NCI-H1436 treated with DMSO at 0.1 percent for 48 hours (cell line): Measurements from ENCODE around the gene MTG1.
"Not testable (repeated sequence)": the region's sequence is repeated elsewhere in the genome, so short reads cannot be mapped to it uniquely, and the experiment has no call there.

Source experiments
- DNase-seq: peaks from one replicate; lab custom pipeline; 2025; lab: John Stamatoyannopoulos, UW

Gene MTG1

DNA sequence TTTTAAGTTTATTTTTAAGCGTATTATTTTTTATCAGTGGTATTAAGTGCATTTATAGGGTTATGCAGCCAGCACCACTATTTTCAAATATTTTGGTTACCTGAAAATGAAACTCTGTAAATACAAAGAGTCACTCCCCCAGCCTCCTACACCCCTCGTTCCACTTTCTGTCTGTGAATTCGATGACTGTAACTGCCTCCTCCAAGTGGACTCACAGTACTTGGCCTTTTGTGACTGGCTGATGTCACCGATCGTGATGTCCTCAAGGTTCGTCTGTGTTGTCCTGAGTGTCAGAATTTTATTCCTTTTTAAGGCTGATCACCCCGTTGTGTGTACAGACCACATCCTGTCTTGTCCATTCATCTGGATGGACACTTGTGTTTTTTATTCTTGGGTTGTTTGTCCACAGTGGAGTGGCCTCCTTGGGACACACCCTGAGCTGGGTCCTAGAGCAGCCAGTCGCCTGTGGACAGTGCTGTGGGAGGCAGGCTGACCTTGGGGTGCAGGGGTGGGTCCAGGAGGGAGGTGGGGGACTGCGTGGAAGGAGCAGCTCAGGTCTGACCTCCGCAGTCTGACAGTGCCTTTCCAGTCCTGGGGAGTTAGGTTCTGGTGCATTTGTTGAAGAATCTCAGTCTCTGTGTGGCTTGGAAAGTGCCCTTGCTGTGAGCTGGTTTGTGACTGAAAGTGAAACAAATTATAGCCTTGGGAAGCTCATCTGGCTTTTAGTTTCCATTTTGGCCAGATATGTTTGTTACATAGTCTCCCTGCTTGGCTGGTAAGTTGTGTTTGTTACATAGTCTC is 6.9 kb downstream of the MTG1 start:
- no peak for DNase-seq

DNA sequence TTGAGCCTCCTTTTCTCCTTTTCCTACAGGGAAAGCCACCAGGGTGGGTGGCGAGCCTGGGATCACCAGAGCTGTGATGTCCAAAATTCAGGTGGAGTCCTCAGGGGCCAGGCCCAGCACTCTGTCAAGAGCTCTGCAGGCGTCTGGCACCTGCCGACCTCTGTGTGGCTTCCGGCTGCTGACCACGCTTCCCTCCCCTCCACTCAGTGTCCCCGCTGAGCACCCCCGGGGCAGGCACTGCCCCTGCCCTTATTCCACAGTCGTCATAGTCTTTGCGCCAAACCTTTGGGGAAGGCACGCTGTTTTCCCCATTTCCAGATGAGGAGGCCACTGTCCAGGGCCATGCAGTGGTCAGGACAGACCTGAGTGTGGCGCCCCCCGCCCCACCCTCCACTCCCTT is 7.5 kb downstream of the MTG1 start:
- no peak for DNase-seq

DNA sequence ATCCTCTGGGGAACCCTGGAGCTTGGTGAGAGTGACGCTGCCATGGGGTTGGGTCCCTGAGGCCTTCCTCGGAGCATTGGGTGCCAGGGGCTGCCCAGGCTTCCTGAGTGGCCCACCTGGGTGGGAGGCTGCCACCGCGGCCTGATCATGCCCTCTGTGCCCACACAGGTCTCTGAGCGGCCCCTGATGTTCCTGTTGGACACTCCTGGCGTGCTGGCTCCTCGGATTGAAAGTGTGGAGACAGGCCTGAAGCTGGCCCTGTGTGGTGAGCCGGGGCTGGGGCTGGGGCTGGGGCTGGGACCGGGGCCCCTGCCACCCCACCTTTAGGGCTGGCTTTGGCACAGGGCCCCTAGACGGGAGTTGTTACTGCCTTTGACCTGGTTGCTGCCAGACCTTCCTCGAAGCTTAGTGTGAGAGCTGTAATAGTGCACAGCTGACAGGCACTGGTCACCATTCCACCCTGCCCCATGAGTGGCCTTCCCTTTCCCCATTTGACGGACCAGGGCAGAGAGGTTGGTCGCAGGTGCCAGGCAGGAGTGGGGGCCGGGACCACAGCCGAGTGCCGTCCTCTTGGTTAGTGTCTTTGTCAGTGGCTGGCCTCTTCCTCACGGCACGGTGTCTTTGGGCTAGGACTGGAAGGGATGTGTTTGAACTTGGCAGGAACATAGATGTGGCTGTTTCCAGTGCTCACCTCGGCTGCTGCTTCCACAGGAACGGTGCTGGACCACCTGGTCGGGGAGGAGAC is 8.2 kb downstream of the MTG1 start:
- no peak for DNase-seq

DNA sequence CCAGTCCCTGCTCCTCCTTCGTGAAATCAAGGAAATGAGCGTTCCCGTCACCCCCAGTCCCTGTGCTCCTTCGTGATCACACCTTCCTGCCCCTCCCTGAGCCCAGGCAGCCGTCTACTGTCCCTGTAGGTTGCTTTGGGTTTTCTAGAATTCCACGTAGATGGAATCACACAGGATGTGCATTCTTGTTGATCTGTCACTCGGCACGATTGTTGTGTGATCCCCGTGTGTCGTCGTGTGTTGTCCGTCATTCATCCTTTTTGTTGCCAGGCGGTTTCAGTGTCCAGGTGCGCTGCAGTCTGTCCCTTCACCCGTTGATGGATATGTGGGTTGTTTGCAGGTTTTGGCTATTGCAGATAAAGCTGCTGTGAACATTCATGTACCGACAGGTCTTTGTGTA is 9.4 kb downstream of the MTG1 start:
- DNase-seq = no peak

DNA sequence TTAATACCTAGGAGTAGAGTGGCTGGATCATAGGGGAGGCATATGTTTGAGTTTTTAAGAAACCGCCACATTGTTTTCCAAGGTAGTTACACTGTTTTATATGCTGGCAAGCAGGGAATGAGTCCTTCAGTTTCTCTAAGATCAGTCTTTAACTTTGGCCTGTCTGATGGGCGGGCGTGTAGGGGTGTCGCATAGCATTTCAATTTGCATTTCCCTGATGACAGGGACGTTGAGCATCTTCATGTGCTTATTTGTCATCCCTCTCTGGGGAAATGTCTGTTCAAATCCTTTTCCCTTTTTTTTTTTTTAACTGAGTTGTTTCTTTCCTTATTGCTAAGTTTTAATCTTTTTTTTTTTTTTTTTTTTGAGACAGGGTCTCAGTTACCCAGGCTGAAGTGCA is 9.8 kb downstream of the MTG1 start:
- DNase-seq = no peak

DNA sequence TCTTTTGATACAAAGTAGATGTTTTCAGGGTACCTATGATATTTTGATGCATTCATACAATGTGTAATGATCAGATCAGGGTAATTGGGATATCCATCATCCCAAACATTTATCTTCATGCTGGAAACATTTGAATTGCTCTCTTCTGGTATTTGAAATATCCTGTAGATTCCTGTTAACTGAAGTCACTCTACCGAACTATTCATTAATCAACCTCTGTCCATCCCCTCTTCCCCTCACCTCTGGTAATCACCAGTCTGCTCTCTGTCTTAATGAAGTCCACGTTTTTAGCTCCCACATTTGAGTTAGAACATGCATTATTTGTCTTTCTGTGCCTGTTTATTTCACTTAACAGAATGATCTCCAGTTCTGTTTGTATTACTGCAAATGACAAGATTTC is 11.3 kb downstream of the MTG1 start:
- no peak for DNase-seq

DNA sequence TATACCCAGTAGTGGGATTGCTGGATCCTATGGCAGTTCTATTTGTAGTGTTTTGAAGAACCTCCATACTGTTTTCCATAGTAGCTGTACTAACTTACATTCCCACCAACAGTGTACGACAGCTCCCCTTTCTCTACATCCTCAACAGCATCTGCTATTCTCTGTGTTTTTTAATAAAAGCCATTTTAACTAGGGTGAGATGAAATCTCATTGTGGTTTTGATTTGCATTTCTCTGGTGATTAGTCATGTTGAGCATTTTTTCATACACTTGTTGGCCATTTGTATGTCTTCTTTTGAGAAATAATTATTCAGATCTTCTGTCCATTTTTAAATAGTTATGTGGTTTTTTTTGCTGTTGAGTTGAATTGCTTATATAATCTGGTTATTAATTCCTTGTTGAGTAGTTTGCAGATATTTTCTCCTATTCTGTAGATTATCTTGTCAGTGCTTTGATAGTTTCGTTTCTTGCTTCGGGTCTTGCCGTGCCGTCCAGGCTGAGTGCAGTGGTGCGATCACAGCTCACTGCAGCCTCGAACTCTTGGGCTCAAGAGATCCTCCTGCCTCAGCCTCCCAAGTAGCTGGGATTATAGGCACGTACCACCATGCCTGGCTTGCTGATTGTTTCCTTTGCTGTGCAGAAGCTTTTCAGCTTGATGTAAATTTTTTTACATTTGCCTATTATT is 12.0 kb downstream of the MTG1 start:
- no peak for DNase-seq

DNA sequence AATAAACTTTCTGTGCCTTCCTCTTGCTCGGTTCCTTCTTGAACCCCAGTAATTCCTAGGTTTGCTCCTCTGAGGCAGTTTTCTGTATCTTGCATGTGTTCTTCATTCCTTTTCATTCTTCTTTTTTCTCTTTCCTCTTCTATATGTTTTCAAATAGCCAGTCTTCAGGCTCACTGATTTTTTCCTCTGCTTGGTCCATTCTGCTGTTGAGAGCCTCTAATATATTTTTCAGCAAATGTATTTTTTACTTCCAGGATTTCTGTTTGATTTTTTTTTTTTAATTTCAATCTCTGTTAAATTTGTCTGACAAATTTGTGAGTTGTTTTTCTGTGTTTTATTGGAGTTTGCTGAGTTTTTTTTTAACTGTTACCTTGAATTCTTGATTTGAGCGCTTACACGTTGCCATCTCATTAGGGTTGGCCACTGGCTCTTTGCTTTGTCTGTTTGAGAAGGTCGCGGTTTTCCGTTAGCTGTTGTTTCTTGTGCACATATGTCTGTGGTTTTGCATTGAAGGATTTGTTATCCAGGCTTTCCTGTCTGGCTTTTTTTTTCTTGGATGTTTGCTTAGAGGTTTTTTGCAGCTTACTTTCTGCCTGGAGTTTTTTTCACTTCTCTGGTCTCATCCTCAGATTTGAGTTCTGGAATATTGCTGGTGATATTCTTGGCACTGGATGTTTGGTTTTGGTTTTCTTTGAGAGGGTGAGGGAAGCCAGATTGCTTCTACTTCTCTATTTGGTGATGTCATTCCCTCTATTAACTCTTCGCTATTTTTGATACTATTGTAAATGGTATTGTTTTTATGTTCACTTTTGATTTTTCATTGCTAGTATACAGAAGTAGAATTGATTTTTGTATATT is 17.8 kb downstream of the MTG1 start:
- no peak for DNase-seq

DNA sequence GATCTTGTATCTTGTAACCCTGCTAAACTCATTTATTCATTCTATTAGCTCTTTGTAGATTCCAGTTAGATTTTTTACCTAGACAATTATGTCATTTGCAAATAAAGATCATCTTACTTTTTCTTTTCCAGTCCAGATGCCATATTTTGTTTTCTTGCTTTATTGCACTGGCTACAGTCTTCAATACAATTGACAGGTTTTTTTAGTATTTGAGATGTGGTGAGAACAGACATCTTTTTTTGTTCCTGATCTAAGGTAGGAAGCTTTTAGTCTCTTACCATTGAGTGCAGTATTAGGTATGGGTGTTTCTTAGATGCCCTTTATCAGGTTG is 18.4 kb downstream of the MTG1 start:
- no peak for DNase-seq

DNA sequence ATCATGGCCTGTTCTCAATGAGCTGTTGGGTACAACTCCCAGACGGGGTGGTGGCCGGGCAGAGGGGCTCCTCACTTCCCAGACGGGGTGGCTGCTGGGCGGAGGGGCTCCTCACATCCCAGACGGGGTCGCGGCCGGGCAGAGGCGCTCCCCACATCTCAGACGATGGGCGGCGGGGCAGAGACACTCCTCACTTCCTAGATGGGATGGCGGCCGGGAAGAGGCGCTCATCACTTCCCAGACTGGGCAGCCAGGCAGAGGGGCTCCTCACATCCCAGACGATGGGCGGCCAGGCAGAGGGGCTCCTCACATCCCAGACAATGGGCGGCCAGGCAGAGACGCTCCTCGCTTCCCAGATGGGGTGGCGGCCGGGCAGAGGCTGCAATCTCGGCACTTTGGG is 20.4 kb downstream of the MTG1 start:
- DNase-seq = not testable (repeated sequence)

DNA sequence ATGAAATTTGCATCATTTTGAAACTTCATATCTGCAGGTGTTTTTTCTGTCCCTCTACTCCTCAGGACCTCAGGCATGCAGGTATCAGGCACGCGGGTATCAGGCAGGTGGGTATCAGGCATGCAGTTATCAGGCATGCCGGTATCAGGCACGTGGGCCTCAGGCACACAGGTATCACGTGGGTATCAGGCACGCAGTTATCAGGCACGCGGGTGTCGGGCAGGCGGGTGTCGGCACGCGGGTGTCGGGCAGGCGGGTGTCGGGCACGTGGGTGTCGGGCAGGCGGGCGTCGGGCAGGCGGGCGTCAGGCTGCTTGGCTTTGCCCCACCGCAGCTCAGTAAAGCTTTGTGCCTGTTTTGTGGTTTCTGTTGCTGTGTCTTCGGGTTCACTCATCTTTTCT is 21.8 kb downstream of the MTG1 start:
- no peak for DNase-seq

DNA sequence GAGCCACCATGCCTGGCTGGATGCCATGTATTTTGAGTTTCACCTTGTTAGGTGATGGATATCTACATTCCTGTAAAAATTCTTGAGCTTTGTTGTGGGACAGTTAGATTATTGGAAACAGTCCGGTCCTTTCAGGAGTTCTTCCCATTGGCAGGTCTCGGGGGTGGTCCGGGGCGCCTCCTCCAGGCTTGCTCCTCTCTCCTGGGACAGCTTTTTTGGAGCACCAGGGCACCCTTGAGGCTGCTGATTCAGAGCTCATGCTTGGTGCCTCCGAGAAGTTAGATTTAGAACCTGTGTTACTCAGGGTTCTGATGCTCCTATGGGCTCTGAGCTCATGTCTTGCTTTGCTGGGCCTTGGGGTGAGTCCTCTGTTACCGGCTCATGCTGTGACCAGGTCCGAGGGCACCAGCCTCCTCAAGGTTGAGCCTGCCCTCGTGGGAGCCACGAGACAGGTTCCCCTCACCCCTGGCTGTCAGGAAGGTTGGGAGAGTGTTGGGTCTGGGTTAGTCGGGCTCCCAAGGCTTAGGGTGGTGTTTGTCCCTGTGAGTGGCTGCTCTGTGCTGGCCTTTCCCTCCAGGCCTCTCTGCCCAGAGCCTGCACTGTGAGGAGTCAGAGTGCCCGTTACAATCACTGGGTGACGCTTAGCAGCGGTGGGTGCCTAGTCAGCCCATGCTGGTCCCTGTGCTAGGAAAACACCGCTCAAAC is 24.5 kb downstream of the MTG1 start:
- DNase-seq = no peak

DNA sequence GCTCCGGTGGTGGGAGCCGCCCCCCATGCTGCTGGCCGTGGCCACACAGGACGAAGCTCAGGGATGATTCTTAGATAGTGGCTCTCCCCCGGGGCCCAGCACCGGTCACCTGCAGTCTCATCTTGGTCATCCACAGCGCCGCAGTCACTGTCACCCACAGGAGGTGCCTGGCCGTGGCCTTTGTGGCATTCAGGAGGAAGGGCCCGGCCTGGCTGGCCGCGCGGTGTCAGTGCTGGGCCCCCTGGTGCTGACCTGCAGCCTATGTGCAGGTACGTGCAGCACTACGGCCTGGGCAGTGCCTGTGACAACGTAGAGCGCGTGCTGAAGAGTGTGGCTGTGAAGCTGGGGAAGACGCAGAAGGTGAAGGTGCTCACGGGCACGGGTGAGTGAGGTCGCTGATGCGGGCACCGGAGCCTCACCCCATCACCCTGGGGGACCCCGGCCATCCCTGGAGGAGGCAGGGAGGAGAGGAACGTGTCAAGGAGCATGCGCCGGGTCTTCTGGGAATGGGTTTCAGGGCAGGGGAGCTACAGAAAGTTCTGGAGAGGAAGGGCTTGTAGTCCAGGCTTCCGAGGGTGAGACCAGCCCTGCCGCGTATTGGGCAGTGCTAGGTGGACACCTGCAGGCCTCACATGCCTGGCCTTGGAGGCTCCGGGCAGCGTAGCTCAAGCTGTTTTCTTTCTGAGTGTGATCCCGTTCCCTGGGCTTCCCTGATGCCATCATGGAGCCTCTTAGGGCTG is 25.4 kb downstream of the MTG1 start:
- DNase-seq = no peak

DNA sequence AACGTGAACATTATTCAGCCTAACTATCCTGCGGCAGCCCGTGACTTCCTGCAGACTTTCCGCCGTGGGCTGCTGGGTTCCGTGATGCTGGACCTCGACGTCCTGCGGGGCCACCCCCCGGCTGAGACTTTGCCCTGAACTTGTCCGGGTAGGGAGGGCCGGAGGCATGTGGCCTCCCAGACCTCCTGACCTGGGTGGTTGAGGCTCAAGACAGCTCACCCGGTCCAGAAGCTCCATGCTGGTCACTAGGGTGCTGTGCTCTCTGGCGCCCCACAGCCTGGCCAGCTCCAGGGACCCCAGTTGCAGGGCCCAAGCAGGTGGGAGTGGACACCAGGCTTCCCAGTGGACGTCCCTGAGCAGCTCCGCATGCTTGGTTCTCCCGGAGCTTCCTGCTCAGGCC is 26.1 kb downstream of the MTG1 start:
- no peak for DNase-seq

DNA sequence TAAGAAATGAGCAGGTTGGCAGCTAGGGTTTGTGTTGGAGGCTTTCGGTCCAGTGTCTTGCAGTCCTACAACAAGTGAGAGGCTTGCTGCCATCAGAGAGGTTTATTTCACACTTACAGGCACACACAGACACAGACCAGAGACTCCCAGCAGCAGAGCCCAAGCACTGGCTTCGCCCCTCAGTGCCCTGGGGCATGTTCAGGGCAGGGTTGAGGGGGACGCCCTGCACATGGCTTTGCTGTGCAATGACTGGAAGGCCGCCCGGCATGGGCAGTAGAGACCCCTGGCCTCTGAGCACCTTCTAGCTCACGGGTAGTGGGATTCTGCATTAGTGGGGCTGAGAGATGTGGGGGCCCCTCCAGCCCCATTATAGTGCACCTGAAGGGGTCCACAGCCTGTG is 26.6 kb downstream of the MTG1 start:
- no peak for DNase-seq

DNA sequence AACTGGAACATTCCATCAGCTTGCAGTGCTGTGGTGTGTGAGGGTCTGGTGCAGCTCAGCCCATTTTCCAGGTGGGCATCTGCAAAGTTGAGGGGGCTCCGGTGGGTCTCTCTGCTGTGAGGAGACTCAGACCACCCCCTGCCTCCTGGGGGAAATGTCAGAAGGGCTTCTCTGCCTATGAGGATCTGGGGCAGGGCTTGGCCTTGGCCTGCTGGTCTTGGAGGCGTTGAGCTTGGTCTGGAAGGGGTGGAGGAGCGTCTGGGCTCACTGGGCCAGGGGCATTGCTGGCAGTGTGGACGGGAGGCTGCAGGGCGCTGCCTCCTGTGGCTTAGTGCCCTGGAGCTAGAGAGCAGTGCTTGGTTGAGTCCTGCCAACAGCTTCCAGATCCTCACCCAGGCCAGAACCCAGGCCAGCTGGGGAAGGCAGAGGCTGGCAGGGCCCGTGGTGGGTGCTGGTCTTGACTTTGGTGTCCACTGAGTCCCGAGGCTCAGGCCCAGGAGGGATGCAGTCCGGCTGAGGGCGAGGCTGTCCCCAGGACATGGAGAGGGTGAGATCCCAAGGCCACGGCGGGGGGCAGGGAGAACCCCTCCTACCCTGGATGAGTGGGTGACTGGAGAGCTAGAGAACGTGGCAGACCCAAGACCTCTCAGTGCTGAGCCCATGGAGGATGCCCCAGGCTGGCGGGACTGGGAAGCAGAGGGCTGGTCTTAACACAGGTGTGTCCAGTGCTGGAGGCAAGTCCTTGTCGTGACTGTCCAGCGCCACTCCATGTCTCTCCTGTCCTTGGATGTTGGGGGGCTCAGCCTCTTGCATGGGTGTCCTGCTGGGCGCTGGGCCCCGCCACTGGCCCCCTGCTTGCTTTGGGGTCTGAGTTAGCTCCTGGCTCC is 27.6 kb downstream of the MTG1 start:
- no peak for DNase-seq

DNA sequence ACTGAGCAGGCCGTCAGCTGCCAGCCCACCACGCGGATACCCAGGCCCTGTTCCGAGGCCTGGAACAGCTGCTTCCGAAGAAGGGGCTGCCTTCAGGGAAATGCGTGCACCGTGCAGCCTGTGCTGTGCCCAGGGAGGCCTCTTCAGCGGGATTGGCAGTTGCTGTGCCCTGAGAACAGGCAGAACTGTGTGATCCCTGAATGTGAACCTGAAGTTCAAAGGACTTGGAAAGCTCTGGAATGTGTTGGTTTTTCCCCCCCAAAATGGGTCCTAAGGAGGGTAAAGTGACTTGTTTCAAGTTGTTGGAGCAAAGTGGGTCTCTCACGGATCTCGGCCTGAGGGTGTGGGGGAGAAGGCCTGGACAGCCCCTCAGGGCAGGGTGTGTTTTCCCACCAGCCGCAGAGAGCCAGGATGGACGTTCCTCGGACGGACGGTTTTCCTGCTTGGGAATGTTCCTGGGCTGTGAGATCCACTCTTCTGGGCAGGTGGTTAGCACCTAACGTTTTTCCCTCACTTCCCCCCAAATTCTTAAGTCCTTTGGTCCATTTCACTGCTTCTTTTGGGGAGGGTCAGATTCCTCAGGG is 28.4 kb downstream of the MTG1 start:
- DNase-seq = no peak

DNA sequence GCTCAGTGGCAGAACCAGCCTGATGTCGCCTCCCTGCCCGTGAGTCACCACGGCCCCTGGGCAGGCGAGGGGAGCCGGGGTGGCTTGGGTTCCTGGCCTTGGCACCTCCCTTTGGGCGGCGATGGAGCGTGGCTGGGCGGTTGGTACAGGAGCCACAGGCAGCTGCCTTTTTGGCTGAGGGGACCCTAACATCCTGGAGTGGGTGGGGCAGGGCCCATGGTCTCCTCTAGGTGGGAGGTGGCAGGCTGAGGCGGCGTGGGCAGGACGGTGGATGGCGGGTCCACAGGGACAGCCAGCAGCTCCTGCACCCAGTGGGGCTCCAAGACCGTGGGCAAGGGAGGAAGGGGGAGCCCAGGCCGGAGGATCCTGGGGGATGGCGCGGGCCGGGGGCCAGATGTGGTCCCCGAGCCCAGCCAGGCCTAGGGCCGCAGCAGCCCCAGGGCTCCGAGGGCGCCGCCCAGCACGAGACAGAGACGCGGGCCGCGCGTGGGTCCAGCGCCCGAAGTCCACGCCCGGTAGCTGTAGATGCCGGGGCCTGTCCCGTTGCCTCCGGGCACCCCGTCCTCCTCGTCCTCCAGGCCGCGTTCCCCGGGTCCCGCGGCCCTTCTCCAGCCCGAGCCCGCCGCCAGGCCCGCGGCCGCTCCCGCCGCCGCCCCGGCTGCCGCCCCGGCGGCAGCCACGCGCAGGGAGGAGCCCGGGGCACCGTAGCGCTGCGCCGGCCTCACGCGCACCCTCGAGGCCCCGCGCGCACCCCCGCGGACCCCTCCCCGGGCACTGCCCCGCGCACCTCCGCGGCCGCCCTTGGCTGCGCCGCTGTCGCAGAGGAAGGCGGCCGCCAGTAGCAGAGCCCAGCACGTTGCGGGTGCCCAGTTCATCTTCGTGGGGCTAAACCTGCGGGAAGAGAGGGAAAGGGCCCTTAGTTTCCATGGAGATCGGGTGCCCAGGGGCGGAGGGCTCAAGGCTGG is 29.1 kb downstream of the MTG1 start:
- no peak for DNase-seq
